HEK293 (cell line): Measurements from ENCODE around the gene WDPCP.

Source experiments
- CTCF ChIA-PET: fragments of 350-600 bp; formaldehyde crosslinking; extraction: SDS; loops from one replicate; lab custom pipeline; 2021; ENCODE audit warnings: antibody characterized with exemption; lab: Yijun Ruan, JAX
- POLR2A ChIA-PET: fragments of 300-600 bp; formaldehyde crosslinking; extraction: SDS; loops from one replicate; lab custom pipeline; 2020; ENCODE audit warnings: antibody characterized with exemption, inconsistent platforms; lab: Yijun Ruan, JAX
- H3K27ac ChIP-seq: fragments of 200-500 bp; sonication (Bioruptor generic); 2 replicates; pipeline ENCODE4 v1.5.1; 2014; ENCODE audit warnings: low read depth, low read length, control low read depth, inconsistent platforms; ENCODE audit errors: extremely low read depth
- H3K36me3 ChIP-seq, 2 experiments: fragments of 200-500 bp in 1 of 2; sonication (Bioruptor generic) in 1 of 2; 1 replicate in 1 of 2; 2 replicates in 1 of 2; pipeline ENCODE4 v1.5.1; 2014 to 2017; ENCODE audit warnings: inconsistent platforms in 2 of 2, low read length in 2 of 2; ENCODE audit not compliant: control insufficient read depth in 2 of 2, insufficient read depth in 1 of 2
- H3K4me1 ChIP-seq: fragments of 200-500 bp; sonication (Bioruptor generic); 2 replicates; pipeline ENCODE4 v1.5.1; 2014; ENCODE audit warnings: mild to moderate bottlenecking, low read length, inconsistent platforms; ENCODE audit not compliant: control insufficient read depth, insufficient read depth
- H3K4me3 ChIP-seq: 2 replicates; pipeline ENCODE4 v1.5.1; 2011; ENCODE audit warnings: low read depth, mild to moderate bottlenecking, control low read depth, low read length, moderate library complexity
- H3K9me3 ChIP-seq: fragments of 200-500 bp; sonication (Bioruptor generic); 2 replicates; pipeline ENCODE4 v1.5.1; 2014; ENCODE audit warnings: low read depth, low read length, inconsistent platforms; ENCODE audit not compliant: control insufficient read depth, insufficient read depth
- AEBP2 ChIP-seq: fragments of 450-650 bp; formaldehyde crosslinking; IDR thresholded peaks from 2 replicates; pipeline ENCODE4 v1.5.1; 2016; ENCODE audit warnings: missing biosample characterization, missing genetic modification characterization, borderline replicate concordance
- GLI4 ChIP-seq: fragments of 450-650 bp; formaldehyde crosslinking; IDR thresholded peaks from 2 replicates; pipeline ENCODE4 v1.5.1; 2016; ENCODE audit warnings: missing biosample characterization, missing genetic modification characterization
- GLIS1 ChIP-seq: fragments of 450-650 bp; formaldehyde crosslinking; IDR thresholded peaks from 2 replicates; pipeline ENCODE4 v1.5.1; 2016; ENCODE audit warnings: missing biosample characterization, missing genetic modification characterization
- GLIS2 ChIP-seq: fragments of 450-650 bp; formaldehyde crosslinking; IDR thresholded peaks from 2 replicates; pipeline ENCODE4 v1.5.1; 2016; ENCODE audit warnings: missing biosample characterization, missing genetic modification characterization
- IKZF3 ChIP-seq: fragments of 450-650 bp; IDR thresholded peaks from 2 replicates; pipeline ENCODE4 v1.5.0; 2018; ENCODE audit warnings: missing biosample characterization, mild to moderate bottlenecking, missing genetic modification characterization, moderate library complexity
- MYNN ChIP-seq: fragments of 450-650 bp; formaldehyde crosslinking; IDR thresholded peaks from 2 replicates; pipeline ENCODE4 v1.5.1; 2016; ENCODE audit warnings: missing biosample characterization, missing genetic modification characterization, borderline replicate concordance
- SP3 ChIP-seq: fragments of 450-650 bp; formaldehyde crosslinking; IDR thresholded peaks from 2 replicates; pipeline ENCODE4 v1.5.1; 2016; ENCODE audit warnings: missing biosample characterization, missing genetic modification characterization
- ZBTB26 ChIP-seq: fragments of 450-650 bp; formaldehyde crosslinking; optimal IDR thresholded peaks from 2 replicates; pipeline ENCODE3; 2016; ENCODE audit warnings: missing biosample characterization, mild to moderate bottlenecking, missing genetic modification characterization
- ZBTB7A ChIP-seq: fragments of 450-650 bp; formaldehyde crosslinking; IDR thresholded peaks from 2 replicates; pipeline ENCODE4 v1.5.1; 2016; ENCODE audit warnings: low read depth, missing biosample characterization, missing genetic modification characterization
- ZFP3 ChIP-seq: fragments of 450-650 bp; formaldehyde crosslinking; IDR thresholded peaks from 2 replicates; pipeline ENCODE4 v1.5.1; 2016; ENCODE audit warnings: low read depth, missing biosample characterization, missing genetic modification characterization
- ZNF16 ChIP-seq: fragments of 450-650 bp; formaldehyde crosslinking; IDR thresholded peaks from 2 replicates; pipeline ENCODE4 v1.5.1; 2016; ENCODE audit warnings: low read depth, missing biosample characterization, missing genetic modification characterization
- ZNF175 ChIP-seq: fragments of 450-650 bp; formaldehyde crosslinking; IDR thresholded peaks from 2 replicates; pipeline ENCODE4 v1.5.1; 2016; ENCODE audit warnings: missing biosample characterization, missing genetic modification characterization
- ZNF19 ChIP-seq: fragments of 450-650 bp; formaldehyde crosslinking; IDR thresholded peaks from 2 replicates; pipeline ENCODE4; 2016; ENCODE audit warnings: missing biosample characterization, missing genetic modification characterization, low read depth
- ZNF211 ChIP-seq: fragments of 450-650 bp; formaldehyde crosslinking; IDR thresholded peaks from 2 replicates; pipeline ENCODE4 v1.5.1; 2016; ENCODE audit warnings: low read depth, missing biosample characterization, missing genetic modification characterization
- ZNF223 ChIP-seq: fragments of 450-650 bp; formaldehyde crosslinking; IDR thresholded peaks from 2 replicates; pipeline ENCODE4 v1.5.1; 2016; ENCODE audit warnings: missing biosample characterization, missing genetic modification characterization
- ZNF23 ChIP-seq: fragments of 450-650 bp; formaldehyde crosslinking; IDR thresholded peaks from 2 replicates; pipeline ENCODE4 v1.5.1; 2016; ENCODE audit warnings: missing biosample characterization, missing genetic modification characterization, borderline replicate concordance
- ZNF280D ChIP-seq: fragments of 450-650 bp; formaldehyde crosslinking; IDR thresholded peaks from 2 replicates; pipeline ENCODE4 v1.5.1; 2016; ENCODE audit warnings: missing biosample characterization, missing genetic modification characterization
- ZNF324 ChIP-seq: fragments of 450-650 bp; formaldehyde crosslinking; IDR thresholded peaks from 2 replicates; pipeline ENCODE4 v1.5.1; 2016; ENCODE audit warnings: missing biosample characterization, missing genetic modification characterization
- ZNF341 ChIP-seq: fragments of 450-650 bp; formaldehyde crosslinking; IDR thresholded peaks from 2 replicates; pipeline ENCODE4; 2016; ENCODE audit warnings: low read depth, missing biosample characterization, missing genetic modification characterization
- ZNF529 ChIP-seq: fragments of 450-650 bp; formaldehyde crosslinking; IDR thresholded peaks from 2 replicates; pipeline ENCODE4 v1.5.1; 2017; ENCODE audit warnings: missing genetic modification characterization, missing biosample characterization; ENCODE audit not compliant: insufficient replicate concordance
- ZNF624 ChIP-seq: fragments of 450-650 bp; formaldehyde crosslinking; IDR thresholded peaks from 2 replicates; pipeline ENCODE4 v1.5.1; 2017; ENCODE audit warnings: missing biosample characterization, missing genetic modification characterization
- ZNF658 ChIP-seq: fragments of 450-650 bp; formaldehyde crosslinking; IDR thresholded peaks from 2 replicates; pipeline ENCODE4; 2016; ENCODE audit warnings: missing biosample characterization, missing genetic modification characterization
- ZNF785 ChIP-seq: fragments of 450-650 bp; formaldehyde crosslinking; IDR thresholded peaks from 2 replicates; pipeline ENCODE4 v1.5.1; 2016; ENCODE audit warnings: missing biosample characterization, missing genetic modification characterization
- ZNF843 ChIP-seq: fragments of 450-650 bp; formaldehyde crosslinking; IDR thresholded peaks from 2 replicates; pipeline ENCODE4 v1.5.1; 2016; ENCODE audit warnings: missing biosample characterization, missing genetic modification characterization

WDPCP gene

GRCh38 chr2:63484901-63485300 is 103.4 kb downstream of the WDPCP start:
- ChIA-PET POLR2A (no interaction called here), CTCF (interaction anchor here (0.5 to 0.6 kb wide), 2 partner anchors 150 to 1020 kb away, joined by 3 read pairs; no protein-coding TSS in a partner anchor)
- Histone ChIP-seq H3K4me3 (no peak overlapping the region), H3K9me3 (no peaks in the 10 kb centered on the region), H3K27ac (no peak overlapping the region), H3K4me1 (no peaks in the 10 kb centered on the region), H3K36me3 (no peaks in the 10 kb centered on the region)
- TF ChIP-seq ZNF175 (tag by site-specific recombination), result no peak
- TF ChIP-seq ZNF280D (tag by site-specific recombination), result no peak
- TF ChIP-seq ZBTB7A, result no peak
- TF ChIP-seq ZNF843 (tag by site-specific recombination), result no peak

- no peaks in the 10 kb centered on the region for H3K9me3 ChIP-seq
- TF ChIP-seq IKZF3 (tag by site-specific recombination) (no peak), ZNF16 (tag by site-specific recombination) (no peak), ZNF223 (no peak), ZNF23 (tag by site-specific recombination) (no peak), GLIS1 (tag by site-specific recombination) (no peak), MYNN (no peak), ZNF19 (no peak), AEBP2 (no peak), ZNF324 (tag by site-specific recombination) (no peak), ZFP3 (tag by site-specific recombination) (no peak), SP3 (no peak), ZBTB26 (tag by site-specific recombination) (no peak), GLI4 (tag by site-specific recombination) (no peak), ZNF658 (no peak)
- no peaks in the 10 kb centered on the region for H3K36me3 ChIP-seq
- POLR2A ChIA-PET, result no interaction called here
- H3K27ac ChIP-seq, result no peak overlapping the region
- H3K4me1 ChIP-seq, result no peaks in the 10 kb centered on the region
- H3K4me3 ChIP-seq, result no peak overlapping the region
- CTCF ChIA-PET, result interaction anchor here (0.5 to 0.6 kb wide), 3 partner anchors 150 to 1019 kb away, joined by 3 read pairs; no protein-coding TSS in a partner anchor
These were observed 103.8 kb downstream of the WDPCP start for GRCh38 chr2:63484481-63484880.

GRCh38 chr2:63477686-63478085 is 110.6 kb downstream of the WDPCP start:
- Histone ChIP-seq H3K4me1 (no peaks in the 10 kb centered on the region), H3K36me3 (no peaks in the 10 kb centered on the region; a peak in 1 of 3 replicates), H3K27ac (no peak overlapping the region), H3K4me3 (no peak overlapping the region), H3K9me3 (no peaks in the 10 kb centered on the region)
- CTCF ChIA-PET, result interaction anchor here (0.7 to 1.7 kb wide), 2 partner anchors 9 to 12 kb away, joined by 3 read pairs; no protein-coding TSS in a partner anchor
- POLR2A ChIA-PET, result no interaction called here
- TF ChIP-seq ZNF211 (no peak), ZNF785 (tag by site-specific recombination) (no peak), ZNF529 (no peak), ZNF624 (tag by site-specific recombination) (no peak), ZNF341 (no peak), GLIS2 (tag by site-specific recombination) (no peak)
